Measurements from ENCODE around the gene ZCCHC14.
A peak's percentile ranks its signal among the peaks of the same experiment; 100 is the strongest.
"Not testable (repeated sequence)": the region's sequence is repeated elsewhere in the genome, so short reads cannot be mapped to it uniquely, and the experiment has no call there.

ZCCHC14 gene

DNA sequence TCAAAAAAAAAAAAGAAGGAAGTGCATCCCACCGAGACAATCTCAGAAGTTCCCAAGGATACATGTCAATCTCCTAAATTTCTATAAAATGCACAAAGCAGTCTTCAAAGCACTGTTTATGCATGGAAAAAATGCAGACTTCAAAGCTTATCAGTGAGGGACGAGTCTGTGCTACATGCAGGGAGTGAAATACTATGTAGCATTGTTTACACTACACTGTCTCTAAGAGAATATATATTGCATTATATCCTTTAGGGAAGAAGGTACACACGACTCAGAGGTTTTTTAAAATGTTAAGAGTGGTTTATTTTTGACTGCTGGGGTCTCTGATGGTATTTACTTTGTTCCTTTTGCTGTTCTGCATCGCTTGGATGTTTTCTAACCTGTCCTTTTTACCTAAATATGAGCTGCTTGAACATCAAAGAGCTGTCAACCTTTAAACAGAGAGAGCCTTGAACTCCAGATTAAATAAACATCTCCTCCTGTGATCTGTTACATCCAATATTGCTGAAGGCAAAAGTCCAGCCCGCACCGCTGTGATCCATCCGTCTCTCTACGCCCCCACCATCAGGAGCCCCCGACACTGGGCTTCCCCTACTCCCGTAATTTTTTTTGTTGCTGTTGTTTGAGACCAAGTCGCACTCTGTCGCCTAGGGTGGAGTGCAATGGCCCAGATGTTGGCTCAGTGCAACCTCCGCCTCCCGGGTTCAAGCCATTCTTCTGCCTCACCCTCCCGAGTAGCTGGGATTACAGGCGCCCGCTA, 110.6 kb downstream of the ZCCHC14 start:
- DNase-seq (ENCODE audit: low spot score), result no peak

DNA sequence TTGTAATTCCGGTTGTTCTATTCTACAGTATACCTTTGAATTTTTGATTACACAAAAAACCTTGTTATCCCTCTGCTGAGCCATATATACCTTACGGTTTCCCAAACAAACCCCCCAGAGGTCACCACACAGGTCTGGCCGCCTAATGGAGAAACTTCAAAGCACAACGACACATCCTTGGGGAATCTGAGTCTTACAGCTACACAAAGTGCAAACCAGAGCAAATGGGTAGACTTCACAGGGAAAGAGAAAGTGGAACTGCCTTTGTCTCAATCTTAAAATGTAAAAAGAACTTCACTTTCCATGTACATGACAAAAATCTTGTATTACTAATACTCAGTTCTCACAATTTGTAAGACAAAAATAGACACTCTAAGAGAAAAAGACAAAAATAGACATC, 111.9 kb downstream of the ZCCHC14 start:
- no peak for DNase-seq (ENCODE audit: low spot score)

DNA sequence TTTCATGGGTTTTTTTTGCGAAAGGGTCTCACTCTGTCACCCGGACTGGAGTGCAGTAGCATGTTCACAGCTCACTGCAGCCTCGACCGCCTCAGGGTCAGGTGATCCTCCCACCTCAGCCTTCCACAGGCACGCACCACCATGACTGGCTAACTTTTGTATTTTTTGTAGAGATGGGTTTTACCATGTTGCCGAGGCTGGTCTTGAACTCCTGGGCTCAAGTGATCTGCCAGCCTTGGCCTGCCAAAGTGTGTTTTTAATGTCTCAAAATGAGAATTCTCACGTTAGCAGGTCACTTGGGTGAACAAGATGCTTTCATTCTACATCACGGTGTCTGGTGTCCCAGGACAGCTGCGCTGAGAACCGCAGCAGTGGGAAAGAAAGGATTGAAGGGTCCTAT, 112.4 kb downstream of the ZCCHC14 start:
- no peak for DNase-seq (ENCODE audit: low spot score)

DNA sequence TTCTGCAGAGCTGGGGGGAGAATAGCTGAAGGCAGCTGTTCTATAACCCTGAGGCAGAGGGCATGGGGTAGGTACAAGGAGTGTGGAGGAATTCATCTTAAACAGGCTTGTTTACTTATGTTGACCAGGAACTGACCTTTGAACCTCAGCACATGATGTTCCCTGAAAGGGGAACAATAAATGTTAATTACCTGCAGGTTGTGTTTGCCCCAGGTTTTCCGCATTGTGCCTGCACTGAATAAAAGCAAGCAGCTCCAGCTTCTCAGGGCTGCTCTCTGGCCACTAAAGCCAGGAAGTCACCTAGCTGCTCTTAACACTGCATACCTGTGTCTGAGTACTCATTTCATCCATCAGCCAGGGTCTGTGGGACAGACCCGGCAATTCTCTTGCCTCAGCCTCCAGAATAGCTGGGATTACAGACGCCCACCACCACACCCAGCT, 113.5 kb downstream of the ZCCHC14 start:
- peak; percentile 69 for DNase-seq (ENCODE audit: low spot score)

DNA sequence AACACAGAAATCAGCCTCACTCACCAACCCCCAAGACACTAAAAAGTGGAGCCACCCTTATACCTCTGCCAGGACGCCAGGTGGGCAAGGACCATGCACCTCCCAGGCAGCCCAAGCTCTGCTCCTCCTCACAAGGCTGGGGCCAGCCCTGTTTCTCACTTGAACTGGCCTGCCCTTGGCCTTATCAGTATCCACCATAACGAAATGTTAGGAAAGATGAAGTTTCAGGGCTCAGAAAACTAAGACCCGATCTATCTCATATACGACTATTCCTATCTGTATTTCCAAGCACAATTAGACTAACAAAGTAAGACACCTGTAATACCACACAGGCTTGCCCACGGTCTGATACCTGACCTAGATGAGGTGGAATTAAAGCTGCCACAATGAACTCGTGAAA, 116.2 kb downstream of the ZCCHC14 start:
- DNase-seq (ENCODE audit: low spot score), result no peak

DNA sequence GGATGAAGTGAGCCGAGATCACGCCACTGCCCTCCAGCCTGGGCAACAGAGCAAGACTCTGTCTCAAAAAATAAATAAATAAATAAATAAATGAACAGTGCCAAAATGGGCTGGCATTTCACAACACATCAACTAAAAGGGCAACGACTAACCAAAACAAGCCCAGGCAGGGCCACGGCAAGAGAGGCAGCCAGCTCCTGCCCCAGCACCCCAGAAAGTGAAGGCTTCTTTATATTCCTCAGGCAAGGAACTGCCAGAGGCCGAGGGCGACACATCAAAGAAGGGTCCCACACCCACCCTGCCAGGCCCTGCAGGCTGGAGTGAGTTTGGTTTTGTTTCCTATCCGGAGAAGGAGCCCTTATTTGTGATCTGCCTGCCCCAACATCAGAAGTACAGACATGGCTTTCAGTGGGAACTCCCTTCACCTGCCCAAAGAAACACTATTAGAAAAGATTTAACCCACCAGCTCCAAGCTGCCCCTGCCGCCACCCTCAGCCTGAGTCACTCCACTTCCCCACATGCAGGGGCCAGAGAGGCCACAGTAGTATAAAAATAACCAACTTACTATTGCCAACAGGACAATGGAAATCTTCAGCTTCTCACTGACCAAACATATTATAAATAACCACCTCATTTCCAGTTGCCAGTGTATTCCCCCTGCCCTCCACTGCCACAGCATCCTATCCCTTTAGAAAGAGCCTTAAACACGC, 117.2 kb downstream of the ZCCHC14 start:
- DNase-seq (ENCODE audit: low spot score), result no peak

DNA sequence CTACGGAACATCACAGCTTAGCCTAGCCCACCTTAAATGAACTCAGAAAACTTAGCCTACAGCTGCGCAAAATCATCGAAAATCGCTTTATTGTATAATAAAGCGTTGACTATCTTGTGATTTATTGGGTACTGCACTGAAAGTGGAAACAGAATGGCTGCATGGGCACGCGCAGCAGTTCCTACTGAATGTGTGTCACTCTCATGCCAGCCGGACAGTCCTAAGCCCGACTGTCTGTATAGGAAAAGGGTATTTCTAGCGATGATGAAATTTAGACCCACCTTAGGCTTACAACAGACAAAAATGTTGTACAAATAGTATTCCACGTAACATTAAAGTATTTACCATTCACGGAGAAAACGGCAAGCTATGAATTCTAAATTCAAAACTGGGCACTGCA, 118.5 kb downstream of the ZCCHC14 start:
- DNase-seq (ENCODE audit: low spot score), result no peak

DNA sequence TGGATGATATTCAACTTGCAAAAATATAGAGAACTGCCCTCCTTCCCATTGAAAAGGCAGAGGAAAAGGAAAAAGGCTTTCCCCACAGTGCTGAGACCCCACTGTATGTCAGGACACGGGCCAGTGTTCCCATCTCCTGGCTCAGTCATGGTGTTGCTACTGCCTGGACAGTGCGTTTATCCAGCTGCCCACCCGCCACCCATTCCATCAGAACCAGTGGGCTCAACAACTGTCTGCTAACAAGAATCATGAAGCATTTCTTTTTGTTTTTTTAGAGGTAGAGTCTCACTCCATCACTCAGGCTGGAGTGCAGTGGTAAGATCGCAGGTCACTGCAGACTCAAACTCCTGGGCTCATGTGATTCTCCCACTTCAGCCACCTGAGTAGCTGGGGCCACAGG, 120.5 kb downstream of the ZCCHC14 start:
- no peak for DNase-seq (ENCODE audit: low spot score)

DNA sequence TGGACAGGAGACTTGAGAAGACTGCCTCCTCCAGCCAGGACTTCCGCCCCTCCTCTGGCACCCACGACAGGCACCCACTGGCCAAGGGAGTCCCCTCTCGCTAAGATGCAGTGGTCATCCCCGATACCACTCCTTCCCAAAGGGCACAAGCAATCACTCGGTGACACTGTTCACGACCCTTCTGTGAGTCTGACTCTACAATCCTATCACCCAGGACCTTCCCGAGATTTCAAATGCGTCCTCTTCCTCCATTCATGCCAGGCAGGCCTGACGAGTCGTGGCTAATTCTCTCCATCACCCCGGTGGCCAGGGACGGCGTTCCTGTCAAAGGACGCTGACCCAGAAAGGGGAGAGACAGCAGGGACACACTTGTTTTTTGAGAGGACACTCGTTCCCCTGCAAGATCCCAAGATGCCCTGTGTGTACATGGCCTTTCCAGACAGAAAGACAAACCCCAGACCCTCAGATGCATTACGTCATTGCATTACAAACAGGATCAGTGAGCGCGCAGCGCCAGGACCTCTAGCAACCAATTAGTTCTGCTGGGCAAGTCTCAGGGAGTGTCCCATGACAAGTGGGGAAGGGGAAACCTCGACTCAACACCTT, 121.5 kb downstream of the ZCCHC14 start:
- DNase-seq (ENCODE audit: low spot score), result no peak

DNA sequence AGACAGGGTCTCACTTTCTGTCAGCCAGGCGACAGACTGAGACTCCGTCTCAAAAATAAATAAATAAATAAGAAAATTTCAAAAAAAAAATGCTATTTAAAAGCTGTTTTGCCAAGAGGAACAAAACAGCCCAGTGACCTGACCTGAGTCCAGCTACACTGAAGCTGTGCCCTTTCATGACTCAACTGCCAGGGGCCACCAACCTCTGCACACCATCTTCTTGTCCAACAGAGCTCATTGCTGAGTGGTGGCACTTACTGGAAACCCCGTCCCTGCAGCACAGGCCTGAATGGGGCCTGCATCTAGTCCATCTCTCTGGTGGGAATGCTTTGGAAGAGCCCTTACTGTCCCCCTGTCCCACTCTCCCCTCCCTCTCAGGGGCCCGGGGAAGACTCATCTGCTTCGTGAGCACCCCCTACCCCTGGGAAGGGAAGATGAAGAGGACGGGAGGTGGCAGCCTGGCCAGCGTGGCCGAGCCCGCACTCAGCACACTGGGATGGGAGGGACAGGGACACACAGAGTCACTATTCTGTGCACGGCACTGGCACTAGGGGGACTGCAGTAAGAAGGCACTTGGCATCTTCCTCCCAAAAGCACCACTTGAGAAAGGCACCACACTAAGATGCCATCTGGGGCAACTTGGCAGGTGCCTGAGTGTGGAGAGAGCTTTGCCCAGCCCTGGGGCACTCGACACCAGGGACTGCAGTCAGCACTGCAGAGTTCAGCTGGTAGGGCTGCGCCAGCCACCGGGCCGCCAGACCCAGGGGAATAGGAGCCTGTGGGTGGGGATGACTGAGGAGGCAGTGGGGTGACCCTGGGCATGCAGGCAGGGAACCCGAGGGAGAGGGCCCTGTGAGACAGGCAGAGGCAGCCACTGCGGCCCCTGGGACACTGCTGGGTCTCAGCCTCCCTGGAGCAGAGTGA, 122.8 kb downstream of the ZCCHC14 start:
- DNase-seq (ENCODE audit: low spot score), result no peak

DNA sequence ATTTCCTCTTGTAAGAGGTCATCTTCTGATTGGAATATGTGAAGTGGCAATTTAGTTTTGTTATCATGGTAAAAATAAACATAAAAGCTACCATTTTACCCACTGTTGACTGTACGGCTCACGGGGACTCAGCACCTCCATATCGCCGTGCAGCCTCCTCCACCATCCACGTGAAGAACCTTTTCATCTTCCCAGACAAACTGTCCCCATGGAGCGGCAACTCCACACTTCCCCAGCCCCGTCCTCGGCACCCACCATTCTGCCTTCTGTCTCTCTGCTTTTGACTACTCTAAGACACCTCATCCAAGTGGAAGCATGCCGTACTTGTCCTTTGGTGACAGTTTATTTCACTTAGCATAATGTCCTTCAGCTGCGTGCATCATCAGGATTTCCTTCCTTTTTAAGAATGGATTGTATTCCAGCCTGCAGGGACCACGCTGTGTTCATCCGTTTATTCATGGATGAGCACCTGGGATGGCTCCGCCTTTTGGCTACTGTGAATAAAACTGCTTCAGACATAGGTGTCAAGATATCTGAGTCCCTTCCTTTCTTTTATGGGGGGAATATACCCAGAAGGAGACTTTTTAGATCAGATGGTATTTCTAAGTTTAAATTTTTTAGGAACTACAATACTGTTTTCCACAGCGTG, 123.6 kb downstream of the ZCCHC14 start:
- DNase-seq (ENCODE audit: low spot score), result no peak

DNA sequence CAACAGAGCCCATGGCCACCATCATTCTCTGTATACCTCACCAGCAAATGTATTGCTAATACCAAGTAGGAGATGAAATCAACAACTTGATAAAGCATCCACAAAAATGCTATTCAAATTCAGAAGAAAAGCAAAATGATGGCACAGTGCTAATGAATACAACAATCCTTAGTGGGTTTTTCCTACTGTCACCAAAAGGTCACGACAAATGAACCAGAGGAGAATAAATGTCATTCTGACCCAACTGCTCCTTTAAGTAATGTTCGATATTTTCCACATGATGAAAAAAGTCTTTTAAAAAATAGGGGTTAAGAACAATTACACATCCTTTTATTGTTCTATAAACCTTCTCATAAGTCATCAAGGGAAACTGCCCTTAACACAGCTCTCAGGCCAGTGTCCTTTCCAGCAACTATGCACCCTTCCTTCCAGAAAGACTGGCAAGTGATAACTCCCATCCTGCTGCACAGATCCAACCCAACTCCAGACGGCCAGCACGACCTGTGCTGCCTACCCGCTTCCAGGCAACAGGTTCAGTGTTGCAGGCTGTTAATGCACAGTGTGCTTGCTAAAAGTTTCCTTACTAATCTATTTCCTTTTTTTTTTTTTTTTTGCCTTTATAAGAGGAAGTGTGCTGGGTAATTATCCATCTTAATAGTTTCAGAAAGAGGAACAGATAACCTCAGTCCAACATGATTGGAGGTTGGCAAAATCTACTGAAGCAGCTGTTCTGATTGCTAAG, 124.6 kb downstream of the ZCCHC14 start:
- no peak for DNase-seq (ENCODE audit: low spot score)

DNA sequence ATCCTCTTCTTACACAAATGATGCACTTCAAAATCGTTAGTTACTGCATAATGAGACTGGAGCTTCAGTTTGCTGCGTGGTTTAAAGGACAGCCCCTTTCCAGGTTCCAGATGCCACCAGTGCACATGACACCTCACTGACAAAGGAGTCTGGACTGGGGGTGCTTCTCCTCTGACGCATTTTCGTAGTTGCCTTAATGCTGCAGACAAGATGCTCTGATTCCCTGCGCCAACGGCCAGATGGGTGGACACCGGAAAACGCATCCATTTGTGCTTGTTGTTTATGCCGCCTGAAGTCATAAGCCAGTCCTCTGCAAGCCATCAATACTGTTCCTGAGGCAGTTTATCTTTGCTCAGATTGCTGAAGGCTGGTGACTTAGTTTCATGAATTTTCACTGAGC, 125.3 kb downstream of the ZCCHC14 start:
- no peak for DNase-seq (ENCODE audit: low spot score)

DNA sequence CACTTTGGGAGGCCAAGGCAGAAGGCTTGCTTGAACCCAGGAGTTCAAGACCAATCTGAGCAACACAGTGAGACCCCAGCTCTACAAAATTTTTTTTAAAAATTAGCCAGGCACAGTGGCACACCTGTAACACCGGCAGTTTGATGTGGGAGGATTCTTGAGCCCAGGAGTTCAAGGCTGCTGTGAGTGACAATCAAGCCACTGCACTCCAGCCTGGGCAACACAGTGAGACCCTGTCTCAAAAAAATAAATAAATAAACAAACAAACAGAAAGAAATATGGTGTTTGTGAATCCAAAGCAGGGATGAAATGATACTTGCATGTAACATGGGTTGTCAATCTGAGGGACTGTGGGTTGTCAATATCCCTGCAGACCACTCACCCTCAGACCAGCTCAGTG, 125.9 kb downstream of the ZCCHC14 start:
- no peak for DNase-seq (ENCODE audit: low spot score)

DNA sequence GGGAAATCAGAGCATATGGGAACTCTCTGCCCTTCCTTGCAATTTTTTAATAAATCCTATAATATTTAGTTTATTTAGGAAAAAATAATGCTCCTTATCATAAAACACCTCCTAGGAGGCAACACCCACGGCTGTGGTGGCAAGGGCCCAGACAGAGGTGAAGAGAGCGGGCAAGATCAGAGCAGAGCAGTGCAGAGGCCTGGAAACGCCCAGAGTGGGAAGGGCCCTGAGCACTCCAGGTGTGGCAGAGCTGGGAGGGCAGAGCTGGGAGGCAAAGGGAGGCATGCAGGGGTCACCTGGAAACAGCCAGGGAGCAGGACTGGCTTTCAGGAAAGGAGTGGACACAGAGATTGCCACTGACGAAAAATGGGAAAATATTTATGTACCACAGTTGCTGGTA, 126.5 kb downstream of the ZCCHC14 start:
- DNase-seq (ENCODE audit: low spot score), result no peak

DNA sequence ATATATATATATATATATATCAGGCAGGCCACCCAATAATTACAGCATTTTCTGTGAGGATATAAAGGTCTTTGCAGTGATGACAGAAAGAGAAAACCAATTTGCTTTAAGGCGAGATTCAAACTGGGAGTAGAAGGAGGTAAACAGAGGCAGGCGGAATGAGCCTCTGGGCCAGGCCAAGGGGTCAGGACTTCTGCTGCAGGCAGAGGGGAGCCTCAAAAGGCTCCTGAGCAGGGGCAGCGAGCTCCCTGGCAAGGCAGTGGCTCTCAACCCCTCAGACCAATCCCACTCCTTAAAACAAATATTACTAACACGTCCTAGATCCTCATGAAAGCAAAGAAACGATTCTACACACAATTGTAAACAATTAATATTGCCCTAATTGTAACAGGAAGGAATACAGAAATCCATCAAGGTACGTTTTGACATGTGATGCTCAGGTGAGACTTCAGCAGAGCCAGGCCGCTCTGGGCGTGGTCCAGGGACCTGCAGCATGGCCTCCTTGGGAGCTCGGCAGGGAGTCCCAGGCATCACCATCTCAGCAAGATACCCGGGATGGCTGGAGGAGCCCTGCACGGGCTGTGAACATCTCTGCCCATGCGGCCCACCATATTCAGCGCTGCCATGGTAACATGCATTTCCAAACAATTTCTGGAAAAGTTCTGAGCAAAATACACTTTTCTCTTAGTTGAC, 127.7 kb downstream of the ZCCHC14 start:
- DNase-seq (ENCODE audit: low spot score), result no peak

DNA sequence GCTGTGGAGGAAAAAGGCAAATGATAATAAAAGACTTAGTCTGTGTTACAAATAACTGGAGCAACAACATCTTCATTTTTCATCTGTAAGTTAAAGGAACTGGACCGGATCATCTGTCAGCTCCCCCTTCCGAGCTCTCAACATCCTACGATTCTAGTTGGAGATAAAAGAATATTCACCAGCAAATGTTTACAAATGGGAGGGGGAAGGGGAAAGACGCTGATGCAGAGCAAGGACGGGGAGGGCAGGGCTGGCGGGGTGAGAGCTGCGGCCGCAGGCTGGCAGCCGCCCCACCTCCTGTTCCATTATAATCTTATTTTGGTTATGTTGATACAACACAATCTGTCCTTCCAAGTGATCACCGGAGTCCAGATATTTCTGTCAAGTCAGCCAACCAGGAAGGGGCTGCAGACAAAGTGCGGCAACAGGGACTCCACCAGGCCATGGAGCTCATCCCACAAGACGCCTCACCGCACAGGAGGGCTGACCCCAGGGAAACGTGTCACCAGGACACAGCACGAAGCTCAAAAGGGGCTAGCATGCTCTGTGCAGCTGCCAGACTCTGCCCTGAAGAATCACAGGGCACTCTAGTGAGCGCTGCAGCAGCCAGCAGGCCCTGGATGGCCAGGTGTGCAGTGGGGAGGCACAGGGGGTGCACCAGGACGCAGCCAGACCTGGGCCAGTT, 128.9 kb downstream of the ZCCHC14 start:
- no peak for DNase-seq (ENCODE audit: low spot score)

DNA sequence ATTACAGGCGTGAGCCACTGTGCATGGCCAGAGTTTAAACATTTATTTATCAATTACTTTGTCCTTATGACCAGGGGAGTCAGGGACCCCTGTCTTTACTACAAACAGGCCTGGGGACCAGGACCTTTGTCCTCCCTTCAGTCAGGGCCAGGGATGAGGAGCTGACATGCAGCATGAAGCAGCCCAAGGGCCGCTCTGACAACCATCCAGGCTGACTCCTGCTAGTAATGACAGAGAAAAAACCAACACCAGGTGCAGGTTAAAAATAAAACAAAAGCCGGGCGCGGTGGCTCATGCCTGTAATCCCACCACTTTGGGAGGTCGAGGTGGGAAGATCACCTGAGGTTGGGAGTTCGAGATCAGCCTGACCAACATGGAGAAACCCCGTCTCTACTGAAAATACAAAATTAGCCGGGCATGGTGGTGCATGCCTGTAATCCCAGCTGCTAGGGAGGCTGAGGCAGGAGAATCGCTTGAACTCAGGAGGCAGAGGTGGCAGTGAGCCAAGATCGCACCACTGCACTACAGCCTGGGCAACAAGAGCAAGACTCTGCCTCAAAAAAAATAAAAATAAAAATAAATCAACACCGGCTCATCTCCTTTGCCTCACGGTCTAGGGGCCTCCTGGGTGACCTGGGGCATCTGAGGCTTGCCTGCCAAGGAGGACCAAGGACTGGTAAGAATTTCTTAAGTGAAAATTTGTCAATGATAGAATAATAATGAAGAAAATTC, 129.8 kb downstream of the ZCCHC14 start:
- DNase-seq (ENCODE audit: low spot score), result not testable (repeated sequence)

Data from HuH-7 (cell line).